NCI-H2196 (cell line): ENCODE results near the gene LSM14B.

Experiments
- DNase-seq: peaks from one replicate; lab custom pipeline; 2025; ENCODE audit not compliant: unreplicated experiment; lab: John Stamatoyannopoulos, UW

LSM14B gene

GRCh38 chr20:62182469-62183425 is 60.5 kb downstream of the LSM14B start, which contains the start of gene MTG2:
MTG2 (plus strand) TSS chr20:62183028; CDS start chr20:62193421, 10,393 bp downstream.
- peak; percentile 96 for DNase-seq

- DNase-seq = no peak
These were observed 61.3 kb downstream of the LSM14B start for GRCh38 chr20:62183426-62184142.
